Lung (tissue), 12 donors: ENCODE measurements around the gene DYNLL1. TPM values are rescaled to one million over a fixed set of nuclear protein-coding genes. Genes with fewer than 3 reads are reported as not detected.

ENCODE experiments used
- ATAC-seq: fragments of 200-7000 bp; cut with Tn5 transposase; one replicate; pipeline ENCODE4 v1.9.1; 2020; ENCODE audit warnings: moderate number of reproducible peaks; ENCODE audit not compliant: insufficient read depth, low FRiP score
- DNase-seq, 3 donors: peaks; one replicate each; pipeline ENCODE4 v3.0.0-alpha.2; 2013 to 2017
- H3K27ac ChIP-seq, 2 donors: one replicate each; pipeline ENCODE4 v1.5.1; 2013; ENCODE audit warnings: mild to moderate bottlenecking in 2 of 2, moderate library complexity in 2 of 2, control low read depth in 1 of 2, inconsistent platforms in 1 of 2, low read depth in 1 of 2, low read length in 1 of 2
- H3K27me3 ChIP-seq, 3 donors: one replicate each; pipeline ENCODE4 v1.5.1; 2013; ENCODE audit warnings: low read length in 2 of 3; ENCODE audit not compliant: control insufficient read depth in 3 of 3, insufficient read depth in 3 of 3
- H3K36me3 ChIP-seq, 4 donors: one replicate each; pipeline ENCODE4 v1.5.1; 2013; ENCODE audit warnings: low read length in 4 of 4, mild to moderate bottlenecking in 1 of 4, moderate library complexity in 1 of 4; ENCODE audit not compliant: control insufficient read depth in 4 of 4, insufficient read depth in 4 of 4
- H3K4me1 ChIP-seq, 5 donors: one replicate each; pipeline ENCODE4 v1.5.1; 2013; ENCODE audit warnings: low read length in 5 of 5, mild to moderate bottlenecking in 2 of 5, moderate library complexity in 1 of 5; ENCODE audit not compliant: control insufficient read depth in 5 of 5, insufficient read depth in 5 of 5
- H3K4me3 ChIP-seq: one replicate; pipeline ENCODE4 v1.5.1; 2013; ENCODE audit warnings: mild to moderate bottlenecking, control low read depth, moderate library complexity
- H3K9ac ChIP-seq, 2 donors: one replicate each; pipeline ENCODE4 v1.5.1; 2013; ENCODE audit warnings: low read length in 2 of 2, control low read depth in 1 of 2; ENCODE audit not compliant: insufficient read depth in 1 of 2
- H3K9me3 ChIP-seq, 4 donors: one replicate each; pipeline ENCODE4 v1.5.1; 2013; ENCODE audit warnings: low read length in 3 of 4, mild to moderate bottlenecking in 1 of 4, moderate library complexity in 1 of 4; ENCODE audit not compliant: control insufficient read depth in 4 of 4, insufficient read depth in 3 of 4
- CTCF ChIP-seq: IDR thresholded peaks from 2 replicates; pipeline ENCODE4 v1.5.1; 2012; ENCODE audit warnings: mild to moderate bottlenecking; ENCODE audit errors: control extremely low read depth, extremely low read depth
- WGBS, 2 donors: extraction: QIAGEN DNeasy Blood & Tissue Kit; methylation state at CpG; one replicate each; pipeline ENCODE4 v1.1.7; 2013; 5-methylcytosine and 5-hydroxymethylcytosine counted together
- polyA plus RNA-seq, 2 donors: library from polyadenylated mRNA; stranded (reverse); fragments of 200-250 nt; gene quantifications; one replicate each; pipeline ENCODE4 v1.2.1, GENCODE V29; 2013
- total RNA-seq, 2 donors: library from RNA; depleted of rRNA in 1 of 2; stranded (reverse); fragments of >200 nt in 1 of 2; gene quantifications; one replicate each; pipeline ENCODE4 v1.2.1, GENCODE V29; 2014 to 2021
- donor health status: control.
- donor health status: control.
- donor health status: Bipolar disorder and iron deficiency.
- donor health status: healthy.
- donor health status: DM: yes; HTN: yes; CAD: no.

Gene DYNLL1
- total and polyA plus RNA-seq, 4 donors: 210 to 360 (median 318) TPM

- TF ChIP-seq CTCF: no peak
- Histone ChIP-seq H3K27ac (no peak overlapping the region), H3K9ac (peak overlapping the region; percentile 42 to 56), H3K27me3 (no peaks in the 10 kb centered on the region), H3K4me3 (no peak overlapping the region), H3K36me3 (peaks cover 4 to 30% (median 15%) of the 10 kb centered on the region in 4 donors), H3K9me3 (no peaks in the 10 kb centered on the region), H3K4me1 (peaks cover 0 to 30% (median 12%) of the 10 kb centered on the region in 5 donors)
- DNase-seq (no peak), ATAC-seq (no peak)
- 29 to 48% methylated on average over 9 of the region's 9 CpGs for WGBS, 2 donors
Measured at GRCh38 chr12:120497524-120498150, 1.7 kb downstream of the DYNLL1 start.

GRCh38 chr12:120498870-120499515 lies 3.1 kb downstream of the DYNLL1 start:
- TF ChIP-seq CTCF: no peak
- peaks cover 9 to 36% (median 24%) of the 10 kb centered on the region in 4 donors for H3K36me3 ChIP-seq
- H3K4me3 ChIP-seq: no peak overlapping the region
- 82 to 83% methylated on average over 3 of the region's 3 CpGs for WGBS, 2 donors
- DNase-seq: no peak
- peaks cover 0 to 30% (median 12%) of the 10 kb centered on the region in 5 donors for H3K4me1 ChIP-seq
- ATAC-seq: no peak
- H3K9ac ChIP-seq: no peak overlapping the region
- no peak overlapping the region for H3K27ac ChIP-seq
- no peaks in the 10 kb centered on the region for H3K9me3 ChIP-seq
- H3K27me3 ChIP-seq: no peaks in the 10 kb centered on the region

GRCh38 chr12:120500581-120500980 lies 4.7 kb downstream of the DYNLL1 start:
- H3K27ac ChIP-seq: no peak overlapping the region
- no peak for TF ChIP-seq CTCF
- no peak overlapping the region for H3K4me3 ChIP-seq
- 75 to 78% methylated on average over 1 of the region's 1 CpG for WGBS, 2 donors
- H3K4me1 ChIP-seq: peaks cover 0 to 21% (median 12%) of the 10 kb centered on the region in 5 donors
- no peaks in the 10 kb centered on the region for H3K9me3 ChIP-seq
- DNase-seq (peak in 2 of 3 donors; percentile 59 to 62), ATAC-seq (no peak)
- no peak overlapping the region for H3K9ac ChIP-seq
- peaks cover 11 to 43% (median 25%) of the 10 kb centered on the region in 4 donors for H3K36me3 ChIP-seq
- H3K27me3 ChIP-seq: no peaks in the 10 kb centered on the region
